Neural cell (in vitro differentiated cells): Measurements from ENCODE around the gene GDI1. TPM values are rescaled to one million over a fixed set of nuclear protein-coding genes. Genes with fewer than 3 reads are reported as not detected.

ENCODE experiments used
- H2AFZ ChIP-seq: fragments of 200-600, 300-800 bp; sonication (generic), shearing (Covaris generic); 2 replicates; pipeline ENCODE4 v1.6.0; 2014; ENCODE audit warnings: low read depth, mild to moderate bottlenecking, antibody characterized with exemption, low read length, moderate library complexity
- H3F3A ChIP-seq: fragments of 200-600 bp; shearing (Covaris generic); 2 replicates; pipeline ENCODE4 v1.6.1; 2016; ENCODE audit warnings: mild to moderate bottlenecking, moderate library complexity, mixed read lengths, antibody characterized with exemption, low read length; ENCODE audit not compliant: insufficient read depth, poor library complexity, severe bottlenecking
- H3K27ac ChIP-seq: fragments of 200-600, 300-800 bp; sonication (generic), shearing (Covaris generic); 2 replicates; pipeline ENCODE4 v1.5.1; 2014; ENCODE audit warnings: mild to moderate bottlenecking, low read length, moderate library complexity
- H3K27me3 ChIP-seq: fragments of 300-800, 200-600 bp; sonication (generic), shearing (Covaris generic); 2 replicates; pipeline ENCODE4 v1.6.0; 2014; ENCODE audit warnings: mild to moderate bottlenecking, low read depth, low read length, moderate library complexity; ENCODE audit not compliant: insufficient read depth
- H3K36me3 ChIP-seq: fragments of 300-800, 200-600 bp; sonication (generic), shearing (Covaris generic); 2 replicates; pipeline ENCODE4 v1.5.1; 2014; ENCODE audit warnings: mild to moderate bottlenecking, antibody characterized with exemption, low read length, moderate library complexity; ENCODE audit not compliant: insufficient read depth
- H3K4me2 ChIP-seq: fragments of 300-800, 200-600 bp; sonication (generic), shearing (Covaris generic); 2 replicates; pipeline ENCODE4 v1.6.0; 2014; ENCODE audit warnings: mild to moderate bottlenecking, low read length
- H3K4me3 ChIP-seq: fragments of 300-800, 200-600 bp; sonication (generic), shearing (Covaris generic); 2 replicates; pipeline ENCODE4 v1.5.1; 2014; ENCODE audit warnings: mild to moderate bottlenecking, low read length, moderate library complexity
- H3K79me2 ChIP-seq: fragments of 200-600 bp; shearing (Covaris generic); replicated peaks from 2 replicates; pipeline ENCODE4 v1.6.0; 2014; ENCODE audit warnings: mild to moderate bottlenecking, low read length, moderate library complexity; ENCODE audit not compliant: insufficient read depth
- H3K9ac ChIP-seq: fragments of 300-800, 200-600 bp; sonication (generic), shearing (Covaris generic); 2 replicates; pipeline ENCODE4 v1.6.1; 2016; ENCODE audit warnings: mild to moderate bottlenecking, low read length, mixed read lengths
- H3K9me2 ChIP-seq: fragments of 200-600 bp; shearing (Covaris generic); 2 replicates; pipeline ENCODE4 v1.6.1; 2016; ENCODE audit warnings: mild to moderate bottlenecking, low read length, mixed read lengths; ENCODE audit not compliant: insufficient read depth
- H3K9me3 ChIP-seq: fragments of 200-600, 300-800 bp; sonication (generic), shearing (Covaris generic); 2 replicates; pipeline ENCODE4 v1.6.1; 2016; ENCODE audit warnings: mild to moderate bottlenecking, mixed run types, low read length, moderate library complexity, mixed read lengths
- H4K20me1 ChIP-seq: fragments of 200-600 bp; shearing (Covaris generic); 2 replicates; pipeline ENCODE4 v1.6.1; 2016; ENCODE audit warnings: mild to moderate bottlenecking, mixed run types; ENCODE audit not compliant: insufficient read depth
- EP300 ChIP-seq: fragments of 450-650 bp; conservative IDR thresholded peaks from 2 replicates; pipeline ENCODE4 v1.6.1; 2014; ENCODE audit warnings: antibody characterized with exemption, mild to moderate bottlenecking, moderate library complexity; ENCODE audit not compliant: poor library complexity, severe bottlenecking
- EZH2 ChIP-seq: fragments of 200-600, 300-800 bp; shearing (Covaris generic), sonication (generic); IDR thresholded peaks from 2 replicates; pipeline ENCODE4 v1.6.1; 2014; ENCODE audit warnings: antibody characterized with exemption, low read length, borderline replicate concordance, mild to moderate bottlenecking; ENCODE audit not compliant: insufficient read depth, poor library complexity, severe bottlenecking
- MXI1 ChIP-seq: fragments of 450-650 bp; conservative IDR thresholded peaks from 2 replicates; pipeline ENCODE4 v1.6.1; 2014; ENCODE audit warnings: antibody characterized with exemption, mild to moderate bottlenecking; ENCODE audit not compliant: poor library complexity, severe bottlenecking
- POLR2AphosphoS5 ChIP-seq: IDR thresholded peaks from 2 replicates; pipeline ENCODE4 v1.6.1; 2012
- RAD21 ChIP-seq: fragments of 450-650 bp; conservative IDR thresholded peaks from 2 replicates; pipeline ENCODE4 v1.6.1; 2014; ENCODE audit warnings: antibody characterized with exemption, mild to moderate bottlenecking, moderate library complexity
- REST ChIP-seq: IDR thresholded peaks from 2 replicates; pipeline ENCODE4 v1.6.1; 2012; ENCODE audit warnings: borderline replicate concordance
- SMC3 ChIP-seq: fragments of 450-650 bp; conservative IDR thresholded peaks from 2 replicates; pipeline ENCODE4 v1.6.1; 2014; ENCODE audit warnings: antibody characterized with exemption, mild to moderate bottlenecking, moderate library complexity; ENCODE audit not compliant: poor library complexity
- TAF1 ChIP-seq: IDR thresholded peaks from 2 replicates; pipeline ENCODE4 v1.6.1; 2012; ENCODE audit warnings: low read depth
- polyA plus RNA-seq: library from polyadenylated mRNA; depleted of rRNA; stranded (reverse); fragments of >200 nt; gene quantifications from 2 replicates; pipeline ENCODE4 v1.2.3, GENCODE V29; 2014
- TF ChIP-seq, protein P1 (sequence below): fragments of 450-650 bp; IDR thresholded peaks from 2 replicates; pipeline ENCODE4 v1.5.1; 2014; ENCODE audit warnings: antibody characterized with exemption, mild to moderate bottlenecking, moderate library complexity; ENCODE audit not compliant: poor library complexity, severe bottlenecking

Gene GDI1
- polyA plus RNA-seq, 1 donor from 2014 or later: 370 TPM

- Histone ChIP-seq H3F3A (no peaks in the 10 kb centered on the region), H3K27me3 (no peaks in the 10 kb centered on the region), H3K9me2 (no peaks in the 10 kb centered on the region), H2AFZ (no peak overlapping the region), H3K9ac (no peak overlapping the region), H3K9me3 (no peaks in the 10 kb centered on the region), H3K79me2 (no peaks in the 10 kb centered on the region), H3K36me3 (no peaks in the 10 kb centered on the region), H3K4me2 (no peak overlapping the region), H4K20me1 (no peaks in the 10 kb centered on the region), H3K4me3 (no peak overlapping the region), H3K27ac (no peak overlapping the region)
- no peak for TF ChIP-seq POLR2AphosphoS5
- no peak for TF ChIP-seq MXI1
- TF ChIP-seq TAF1: no peak
- TF ChIP-seq EZH2: no peak
- no peak for TF ChIP-seq REST
- TF ChIP-seq, protein P1, sequence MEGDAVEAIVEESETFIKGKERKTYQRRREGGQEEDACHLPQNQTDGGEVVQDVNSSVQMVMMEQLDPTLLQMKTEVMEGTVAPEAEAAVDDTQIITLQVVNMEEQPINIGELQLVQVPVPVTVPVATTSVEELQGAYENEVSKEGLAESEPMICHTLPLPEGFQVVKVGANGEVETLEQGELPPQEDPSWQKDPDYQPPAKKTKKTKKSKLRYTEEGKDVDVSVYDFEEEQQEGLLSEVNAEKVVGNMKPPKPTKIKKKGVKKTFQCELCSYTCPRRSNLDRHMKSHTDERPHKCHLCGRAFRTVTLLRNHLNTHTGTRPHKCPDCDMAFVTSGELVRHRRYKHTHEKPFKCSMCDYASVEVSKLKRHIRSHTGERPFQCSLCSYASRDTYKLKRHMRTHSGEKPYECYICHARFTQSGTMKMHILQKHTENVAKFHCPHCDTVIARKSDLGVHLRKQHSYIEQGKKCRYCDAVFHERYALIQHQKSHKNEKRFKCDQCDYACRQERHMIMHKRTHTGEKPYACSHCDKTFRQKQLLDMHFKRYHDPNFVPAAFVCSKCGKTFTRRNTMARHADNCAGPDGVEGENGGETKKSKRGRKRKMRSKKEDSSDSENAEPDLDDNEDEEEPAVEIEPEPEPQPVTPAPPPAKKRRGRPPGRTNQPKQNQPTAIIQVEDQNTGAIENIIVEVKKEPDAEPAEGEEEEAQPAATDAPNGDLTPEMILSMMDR: no peak
- no peak for TF ChIP-seq EP300
- no peak for TF ChIP-seq RAD21
- TF ChIP-seq SMC3: no peak
Measured at GRCh38 chrX:154404625-154405192, 32.2 kb upstream of the GDI1 start.

- H2AFZ ChIP-seq: no peak overlapping the region
- H3K27ac ChIP-seq: no peak overlapping the region
- H3K9me2 ChIP-seq: no peaks in the 10 kb centered on the region
- H3K9me3 ChIP-seq: no peaks in the 10 kb centered on the region
- TF ChIP-seq MXI1 (no peak), RAD21 (no peak), TAF1 (no peak)
- H3K27me3 ChIP-seq: no peaks in the 10 kb centered on the region
- H3K9ac ChIP-seq: no peak overlapping the region
- H4K20me1 ChIP-seq: no peaks in the 10 kb centered on the region
- H3K36me3 ChIP-seq: no peaks in the 10 kb centered on the region
- H3K79me2 ChIP-seq: no peaks in the 10 kb centered on the region
- H3K4me2 ChIP-seq: no peak overlapping the region
- H3K4me3 ChIP-seq: no peak overlapping the region
- no peaks in the 10 kb centered on the region for H3F3A ChIP-seq
Measured at GRCh38 chrX:154408659-154409221, 28.2 kb upstream of the GDI1 start.
